Adrenal gland (tissue), 12 donors: ENCODE data around the gene ERBB4. TPM values are rescaled to one million over a fixed set of nuclear protein-coding genes. Genes with fewer than 3 reads are reported as not detected.

Experiments
- DNase-seq, 7 donors: peaks; one replicate each; pipeline ENCODE4 v3.0.0-alpha.2; 2019 to 2020
- H3K27ac ChIP-seq, 5 donors: fragments of 200-600 bp; sonication (generic) in 4 of 5; 1 replicate in 3 of 5; 2 replicates in 2 of 5; pipeline versions ENCODE4 v1.5.1 to v1.8.0; 2016 to 2020; ENCODE audit warnings: mild to moderate bottlenecking in 1 of 5
- H3K27me3 ChIP-seq: fragments of 200-600 bp; 2 replicates; pipeline ENCODE4 v1.8.0; 2021
- H3K36me3 ChIP-seq, 2 donors: fragments of 200-600 bp; replicated peaks in 1 of 2; 1 replicate in 1 of 2; 2 replicates in 1 of 2; pipeline versions ENCODE4 v1.5.1 to v1.8.0; 2018 to 2022
- H3K4me1 ChIP-seq, 2 donors: fragments of 200-600 bp; replicated peaks in 1 of 2; 1 replicate in 1 of 2; 2 replicates in 1 of 2; pipeline versions ENCODE4 v1.5.1 to v1.8.0; 2018 to 2021
- H3K4me3 ChIP-seq, 4 donors: fragments of 200-600 bp; sonication (generic) in 3 of 4; one replicate each; pipeline ENCODE4 v1.5.1; 2016 to 2018
- H3K9me3 ChIP-seq, 3 donors: fragments of 200-600 bp; sonication (generic) in 1 of 3; replicated peaks in 1 of 3; 1 replicate in 2 of 3; 2 replicates in 1 of 3; pipeline versions ENCODE4 v1.5.1 to v1.8.0; 2016 to 2021
- CTCF ChIP-seq, 6 experiments: fragments of 450-650 bp in 4 of 6; fragments of 200-600 bp in 2 of 6; sonication (generic) in 1 of 6; IDR thresholded peaks; 1 replicate in 5 of 6; 2 replicates in 1 of 6; pipeline versions ENCODE4 v1.5.1 to v1.8.0; 2016 to 2021; ENCODE audit warnings: antibody characterized with exemption in 6 of 6, mild to moderate bottlenecking in 2 of 6, moderate library complexity in 1 of 6
- POLR2A ChIP-seq, 2 donors: fragments of 450-650 bp; IDR thresholded peaks; one replicate each; pipeline ENCODE4 v1.6.1; 2017; ENCODE audit warnings: antibody characterized with exemption in 2 of 2, mild to moderate bottlenecking in 2 of 2, moderate library complexity in 1 of 2
- WGBS, 4 donors: extraction: QIAGEN DNeasy Blood & Tissue Kit in 2 of 4; methylation state at CpG; one replicate each; pipeline versions ENCODE4 v1.1.5 to v1.1.7; 2013 to 2017; 5-methylcytosine and 5-hydroxymethylcytosine counted together
- intact Hi-C, 2 donors: fragments of 100-400 bp; cut with DNase I; formaldehyde crosslinking; loops; one replicate each; pipeline versions ENCODE4 v1.14.1 to v1.15.0; 2022 to 2023
- polyA plus RNA-seq, 3 donors: library from polyadenylated mRNA; stranded (reverse); fragments of 200-250 nt in 2 of 3; fragments of 350-450 nt in 1 of 3; fragmentation: Illumina TruSeq in 1 of 3; extraction: RNeasy Lipid Tissue Mini Kit (QIAGEN cat#74804) in 1 of 3; gene quantifications; one replicate each; pipeline ENCODE4 v1.2.3, GENCODE V29; 2013 to 2014
- total RNA-seq, 9 donors: library from RNA; depleted of rRNA in 4 of 9; stranded (reverse); fragments of >200 nt in 4 of 9; fragments of 120-200 nt in 1 of 9; fragmentation: NEBNext Ultra II Directional in 1 of 9; extraction: Animal tissue kit (Norgen Biotek cat#: 25700) in 1 of 9; gene quantifications; one replicate each; pipeline versions ENCODE4 v1.1.0 to v1.2.4, GENCODE V29; 2013 to 2023
- donor health status: healthy with polysubstance abuse.
- donor health status: Bipolar disorder and iron deficiency.
- donor health status: DM: yes; HTN: yes; CAD: no.
- donor health status: DM: no; HTN: no; CAD: no.
- donor health status: DM: no; HTN: no; CAD: no.
- donor health status: DM: yes; HTN: yes; CAD: no.

The ERBB4 gene
- total and polyA plus RNA-seq, 12 donors, result 0.06 to 2.9 (median 0.49) TPM

- Histone ChIP-seq H3K4me1 (no peaks in the 10 kb centered on the region), H3K4me3 (no peak overlapping the region), H3K27me3 (no peaks in the 10 kb centered on the region), H3K9me3 (no peaks in the 10 kb centered on the region), H3K27ac (no peak overlapping the region), H3K36me3 (no peaks in the 10 kb centered on the region)
- DNase-seq, result no peak
- 47 to 55% (median 50%) methylated on average over 2 of the region's 2 CpGs for WGBS, 4 donors
- TF ChIP-seq POLR2A (IDR thresholded peaks at IDR 0.05), result no peak
- TF ChIP-seq CTCF (IDR thresholded peaks at IDR 0.05), result no peak
- intact Hi-C loops, result no loop called here
These were observed 1112.4 kb downstream of the ERBB4 start for GRCh38 chr2:211426240-211426639.

- TF ChIP-seq POLR2A (IDR thresholded peaks at IDR 0.05) (no peak), CTCF (IDR thresholded peaks at IDR 0.05) (no peak)
- Histone ChIP-seq H3K4me3 (no peak overlapping the region), H3K27me3 (no peaks in the 10 kb centered on the region), H3K9me3 (no peaks in the 10 kb centered on the region), H3K27ac (no peak overlapping the region), H3K36me3 (no peaks in the 10 kb centered on the region), H3K4me1 (no peaks in the 10 kb centered on the region)
- intact Hi-C loops, result no loop called here
- no peak for DNase-seq
- 54 to 68% (median 61%) methylated on average over 2 of the region's 2 CpGs for WGBS, 4 donors
These were observed 1115.6 kb downstream of the ERBB4 start for GRCh38 chr2:211423018-211423417.

GRCh38 chr2:211417544-211417943, 1121.1 kb downstream of the ERBB4 start:
- Histone ChIP-seq H3K9me3 (no peaks in the 10 kb centered on the region), H3K4me3 (no peak overlapping the region), H3K27me3 (no peaks in the 10 kb centered on the region), H3K36me3 (no peaks in the 10 kb centered on the region), H3K4me1 (no peaks in the 10 kb centered on the region), H3K27ac (no peak overlapping the region)
- DNase-seq, result no peak
- intact Hi-C loops, result no loop called here
- TF ChIP-seq CTCF (IDR thresholded peaks at IDR 0.05), result no peak

- Histone ChIP-seq H3K4me3 (no peak overlapping the region), H3K4me1 (no peaks in the 10 kb centered on the region), H3K27ac (no peak overlapping the region), H3K9me3 (no peaks in the 10 kb centered on the region), H3K27me3 (no peaks in the 10 kb centered on the region), H3K36me3 (no peaks in the 10 kb centered on the region)
- DNase-seq, result no peak
- intact Hi-C loops, result no loop called here
- WGBS, 4 donors, result 71 to 88% (median 80%) methylated on average over 2 of the region's 2 CpGs
- no peak for TF ChIP-seq POLR2A (IDR thresholded peaks at IDR 0.05)
- TF ChIP-seq CTCF (IDR thresholded peaks at IDR 0.05), result no peak
These were observed 1122.2 kb downstream of the ERBB4 start for GRCh38 chr2:211416373-211416772.
